Keratinocyte (primary cell): ENCODE results near the gene PHETA1. TPM values are rescaled to one million over a fixed set of nuclear protein-coding genes. Genes with fewer than 3 reads are reported as not detected.

Source experiments
- DNase-seq: peaks from one replicate; pipeline ENCODE4 v3.0.0-alpha.2; 2011; ENCODE audit warnings: low read depth, missing footprints, low spot score
- FAIRE-seq: peaks from 2 replicates; lab custom pipeline; 2011; peaks lifted over from hg19 to GRCh38; lab: Jason Lieb, UNC
- H2AFZ ChIP-seq: 2 replicates; pipeline ENCODE4 v1.6.0; 2012; ENCODE audit warnings: low read length, control low read depth, inconsistent platforms; ENCODE audit not compliant: control insufficient read depth
- H3K27ac ChIP-seq: 2 replicates; pipeline ENCODE4 v1.5.1; 2011; ENCODE audit warnings: low read length; ENCODE audit not compliant: control insufficient read depth, insufficient read depth
- H3K27me3 ChIP-seq: 3 replicates; pipeline ENCODE4 v1.6.0; 2011; ENCODE audit warnings: low read length; ENCODE audit not compliant: control insufficient read depth, insufficient read depth; ENCODE audit errors: extremely low read depth
- H3K36me3 ChIP-seq, 2 experiments: 2 replicates in 1 of 2; 3 replicates in 1 of 2; pipeline ENCODE4 v1.5.1; 2011; ENCODE audit warnings: low read length in 2 of 2, mild to moderate bottlenecking in 1 of 2; ENCODE audit not compliant: control insufficient read depth in 2 of 2, insufficient read depth in 2 of 2; ENCODE audit errors: extremely low read depth in 1 of 2
- H3K4me1 ChIP-seq: 3 replicates; pipeline ENCODE4 v1.5.1; 2011; ENCODE audit warnings: low read length; ENCODE audit not compliant: control insufficient read depth, insufficient read depth; ENCODE audit errors: extremely low read depth
- H3K4me2 ChIP-seq: 3 replicates; pipeline ENCODE4 v1.6.0; 2011; ENCODE audit warnings: low read depth, low read length; ENCODE audit not compliant: control insufficient read depth, insufficient read depth; ENCODE audit errors: extremely low read depth
- H3K4me3 ChIP-seq, 3 experiments: fragments of 200-600 bp in 1 of 3; sonication (generic) in 1 of 3; 2 replicates in 2 of 3; 3 replicates in 1 of 3; pipeline ENCODE4 v1.5.1; 2011 to 2016; ENCODE audit warnings: low read length in 3 of 3, mild to moderate bottlenecking in 3 of 3, control low read depth in 2 of 3, inconsistent platforms in 1 of 3, low read depth in 1 of 3, mixed read lengths in 1 of 3, mixed run types in 1 of 3, moderate library complexity in 1 of 3; ENCODE audit not compliant: control insufficient read depth in 2 of 3, insufficient read depth in 2 of 3; ENCODE audit errors: extremely low read depth in 1 of 3
- H3K79me2 ChIP-seq: 2 replicates; pipeline ENCODE4 v1.6.0; 2012; ENCODE audit warnings: low read length; ENCODE audit not compliant: control insufficient read depth, insufficient read depth
- H3K9ac ChIP-seq: 3 replicates; pipeline ENCODE4 v1.6.0; 2011; ENCODE audit warnings: low read length; ENCODE audit not compliant: control insufficient read depth, insufficient read depth; ENCODE audit errors: extremely low read depth
- H3K9me1 ChIP-seq: 3 replicates; pipeline ENCODE4 v1.6.0; 2011; ENCODE audit warnings: low read length; ENCODE audit not compliant: control insufficient read depth, insufficient read depth; ENCODE audit errors: extremely low read depth
- H3K9me3 ChIP-seq: 2 replicates; pipeline ENCODE4 v1.5.1; 2012; ENCODE audit warnings: low read depth, low read length; ENCODE audit not compliant: control insufficient read depth
- H4K20me1 ChIP-seq: 3 replicates; pipeline ENCODE4 v1.6.0; 2011; ENCODE audit warnings: low read length; ENCODE audit not compliant: control insufficient read depth, insufficient read depth; ENCODE audit errors: extremely low read depth
- CTCF ChIP-seq, 3 experiments: IDR thresholded peaks in 1 of 3; conservative IDR thresholded peaks in 1 of 3; optimal IDR thresholded peaks in 1 of 3; 2 replicates in 2 of 3; 3 replicates in 1 of 3; pipeline versions ENCODE3 to v1.5.1; 2011; ENCODE audit warnings: low read length in 3 of 3, mild to moderate bottlenecking in 3 of 3, moderate library complexity in 2 of 3, control low read depth in 1 of 3, inconsistent platforms in 1 of 3; ENCODE audit not compliant: insufficient read depth in 2 of 3; ENCODE audit errors: extremely low read depth in 1 of 3
- EZH2 ChIP-seq: IDR thresholded peaks from one replicate; pipeline ENCODE4 v1.6.1; 2012; ENCODE audit warnings: inconsistent platforms, mild to moderate bottlenecking, low read length, moderate library complexity
- dilution Hi-C: fragments of 300-500 bp; cut with MboI; formaldehyde crosslinking; loops from one replicate; pipeline ENCODE4 v1.7.0; 2020; ENCODE audit warnings: low sequenced_read_pairs; ENCODE audit not compliant: extremely low pct_ligation_motif_present
- polyA plus RNA-seq, 5 experiments: library from polyadenylated mRNA; depleted of rRNA in 3 of 5; stranded (reverse) in 3 of 5; stranded (forward) in 1 of 5; unstranded in 1 of 5; fragments of >200 nt; gene quantifications; 1 replicate in 1 of 5; 2 replicates in 3 of 5; 3 replicates in 1 of 5; pipeline versions ENCODE4 v1.2.1 to v1.2.3, GENCODE V29; 2011 to 2012; ENCODE audit warnings: missing spikeins in 2 of 5, low read depth in 1 of 5, low replicate concordance in 1 of 5

The PHETA1 gene
- polyA plus RNA-seq, 1 donor (not counting 4 experiments of a cell fraction or from before 2014, with no cell fraction given) = 1.7 TPM

- Histone ChIP-seq H3K9ac (no peak overlapping the region), H3K79me2 (no peaks in the 10 kb centered on the region), H3K4me3 (no peak overlapping the region), H2AFZ (no peak overlapping the region), H3K36me3 (no peaks in the 10 kb centered on the region), H3K4me2 (no peak overlapping the region), H3K4me1 (no peaks in the 10 kb centered on the region), H4K20me1 (no peaks in the 10 kb centered on the region), H3K9me3 (no peaks in the 10 kb centered on the region), H3K27me3 (no peaks in the 10 kb centered on the region), H3K27ac (no peak overlapping the region), H3K9me1 (no peaks in the 10 kb centered on the region)
- dilution Hi-C loops = no loop called here
- no peak for TF ChIP-seq EZH2
- TF ChIP-seq CTCF (optimal IDR thresholded peaks at IDR 0.05 in 1 of 3, IDR thresholded peaks at IDR 0.05 in 1 of 3, conservative IDR thresholded peaks at IDR 0.05 in 1 of 3; ENCODE audit: extremely low read depth in 1 of 3, insufficient read depth in 2 of 3, low read length in 3 of 3) = no peak
- DNase-seq (no peak), FAIRE-seq (no peak)
These were observed 40.8 kb downstream of the PHETA1 start for GRCh38 chr12:111328138-111328537.

DNA sequence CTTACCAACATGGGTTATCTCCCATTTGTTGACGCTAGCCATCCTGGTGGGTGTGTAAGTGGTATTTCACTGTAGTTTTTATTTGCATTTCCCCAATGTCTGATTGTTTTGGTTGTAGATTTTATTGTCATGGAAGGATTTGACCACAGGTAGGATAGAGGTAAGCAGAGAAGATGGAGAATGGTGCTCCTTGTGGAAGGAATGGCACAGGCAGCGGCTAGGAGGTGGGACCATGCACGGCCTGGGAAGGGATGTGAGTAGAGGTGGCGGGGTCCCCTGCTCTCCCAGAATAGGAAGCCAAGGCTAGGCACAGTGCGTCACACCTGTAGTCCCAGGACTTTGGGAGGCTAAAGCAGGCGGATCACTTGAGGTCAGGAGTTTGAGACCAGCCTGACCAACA, 41.4 kb downstream of the PHETA1 start:
- no peak for TF ChIP-seq EZH2
- no peak overlapping the region for H3K4me3 ChIP-seq
- no peak overlapping the region for H3K9ac ChIP-seq
- H3K9me1 ChIP-seq = no peaks in the 10 kb centered on the region
- H4K20me1 ChIP-seq = no peaks in the 10 kb centered on the region
- H3K4me2 ChIP-seq = no peak overlapping the region
- H3K36me3 ChIP-seq = no peaks in the 10 kb centered on the region
- H3K79me2 ChIP-seq = no peaks in the 10 kb centered on the region
- no peak overlapping the region for H2AFZ ChIP-seq
- no peak for DNase-seq
- dilution Hi-C loops = no loop called here
- H3K4me1 ChIP-seq = no peaks in the 10 kb centered on the region
- no peaks in the 10 kb centered on the region for H3K27me3 ChIP-seq
- no peak overlapping the region for H3K27ac ChIP-seq
- no peaks in the 10 kb centered on the region for H3K9me3 ChIP-seq
- FAIRE-seq = no peak
